NB4 (cell line): ENCODE measurements around the gene ARHGEF37.
A peak's percentile ranks its signal among the peaks of the same experiment; 100 is the strongest.

Experiments used
- DNase-seq: peaks from one replicate; pipeline ENCODE4 v3.0.0; 2010; ENCODE audit warnings: low read depth
- H3K4me3 ChIP-seq: one replicate; pipeline ENCODE4 v1.5.1; 2011; ENCODE audit warnings: mild to moderate bottlenecking, low read depth, low read length, moderate library complexity
- CTCF ChIP-seq: IDR thresholded peaks from one replicate; pipeline ENCODE4 v1.5.1; 2012; ENCODE audit warnings: low read depth, low read length
- MAX ChIP-seq: IDR thresholded peaks from 2 replicates; pipeline ENCODE4 v1.6.1; 2011; ENCODE audit warnings: low read depth, low read length
- MYC ChIP-seq: IDR thresholded peaks from 2 replicates; pipeline ENCODE4 v1.6.1; 2011; ENCODE audit warnings: low read depth, low read length
- POLR2A ChIP-seq: IDR thresholded peaks from 2 replicates; pipeline ENCODE4 v1.6.1; 2011; ENCODE audit warnings: mild to moderate bottlenecking; ENCODE audit not compliant: insufficient read length; ENCODE audit errors: extremely low read depth

The ARHGEF37 gene

GRCh38 chr5:149672701-149673476, 91.6 kb downstream of the ARHGEF37 start:
- DNase-seq = no peak
- H3K4me3 ChIP-seq = no peak overlapping the region
- TF ChIP-seq MYC (no peak), CTCF (no peak), POLR2A (no peak), MAX (no peak)

- H3K4me3 ChIP-seq = no peak overlapping the region
- DNase-seq = no peak
- TF ChIP-seq POLR2A (no peak), MYC (no peak), CTCF (no peak), MAX (no peak)
These were observed 93.4 kb downstream of the ARHGEF37 start for GRCh38 chr5:149674686-149675085.

- H3K4me3 ChIP-seq = no peak overlapping the region
- TF ChIP-seq CTCF = no peak
- DNase-seq = no peak
These were observed 94.4 kb downstream of the ARHGEF37 start for GRCh38 chr5:149675610-149676201.

- H3K4me3 ChIP-seq = no peak overlapping the region
- no peak for TF ChIP-seq MYC
- TF ChIP-seq MAX = no peak
- TF ChIP-seq POLR2A = no peak
- TF ChIP-seq CTCF = no peak
These were observed 96.4 kb downstream of the ARHGEF37 start for GRCh38 chr5:149677731-149678130.

GRCh38 chr5:149679876-149680809, 98.8 kb downstream of the ARHGEF37 start:
- no peak for TF ChIP-seq MAX
- TF ChIP-seq POLR2A = no peak
- TF ChIP-seq MYC = no peak
- TF ChIP-seq CTCF = no peak
- H3K4me3 ChIP-seq = no peak overlapping the region
- no peak for DNase-seq

More at GRCh38 chr5:149677731-149678130, 96.4 kb downstream of the ARHGEF37 start:
- DNase-seq = peak; percentile 54

- TF ChIP-seq CTCF = no peak
- no peak for TF ChIP-seq MAX
- TF ChIP-seq POLR2A = no peak
- peak; percentile 92 for DNase-seq
- H3K4me3 ChIP-seq = no peak overlapping the region
These were observed 99.5 kb downstream of the ARHGEF37 start for GRCh38 chr5:149680810-149681221.
